ENCODE measurements around the gene SMTNL2.
"Not testable (repeated sequence)": the region's sequence is repeated elsewhere in the genome, so short reads cannot be mapped to it uniquely, and the experiment has no call there.

The SMTNL2 gene

GRCh38 chr17:4560837-4561256 lies 23.5 kb upstream of the SMTNL2 start:
- DNase-seq, result no peak

GRCh38 chr17:4562015-4562969 lies 22.0 kb upstream of the SMTNL2 start:
- DNase-seq, result no peak

- peak; percentile 88 for DNase-seq
Measured at GRCh38 chr17:4565209-4566141, 18.9 kb upstream of the SMTNL2 start.

DNA sequence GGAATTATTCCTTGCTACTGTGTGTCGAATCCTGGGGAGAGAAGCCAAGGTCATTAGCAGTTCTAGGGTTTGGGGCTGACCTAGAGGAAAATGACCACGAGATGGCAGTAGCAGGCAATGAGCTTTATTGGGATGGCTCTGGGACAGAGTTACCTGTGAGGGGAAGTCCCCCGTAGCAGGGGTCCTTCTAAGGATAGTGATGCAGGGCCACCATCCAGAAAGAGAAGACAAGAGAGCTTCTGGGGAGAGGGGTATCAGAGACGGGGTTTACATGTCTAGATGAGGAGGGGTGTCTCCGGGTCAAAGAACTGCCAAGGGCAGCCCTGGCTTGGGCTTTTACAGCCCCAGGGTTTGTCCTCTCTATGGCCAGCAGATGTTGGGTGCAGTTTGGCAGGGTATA lies 17.5 kb upstream of the SMTNL2 start:
- peak; percentile 91 for DNase-seq

- no peak for DNase-seq
Measured at GRCh38 chr17:4569591-4569990, 14.7 kb upstream of the SMTNL2 start.

DNA sequence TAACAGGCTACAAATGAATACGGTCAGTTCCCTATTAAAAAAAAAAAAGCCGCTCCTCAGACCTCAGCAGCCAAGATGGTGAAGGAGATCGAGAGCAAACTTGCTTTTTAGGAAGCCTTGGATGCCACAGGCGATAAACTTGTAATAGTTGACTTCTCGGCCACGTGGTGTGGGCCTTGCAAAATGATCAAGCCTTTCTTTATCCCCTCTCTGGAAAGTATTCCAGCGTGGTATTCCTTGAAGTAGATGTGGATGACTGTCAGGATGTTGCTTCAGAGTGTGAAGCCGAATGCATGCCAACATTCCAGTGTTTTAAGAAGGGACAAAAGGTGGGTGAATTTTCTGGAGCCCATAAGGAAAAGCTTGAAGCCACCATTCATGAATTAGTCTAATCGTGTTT lies 12.2 kb upstream of the SMTNL2 start:
- no peak for DNase-seq

DNA sequence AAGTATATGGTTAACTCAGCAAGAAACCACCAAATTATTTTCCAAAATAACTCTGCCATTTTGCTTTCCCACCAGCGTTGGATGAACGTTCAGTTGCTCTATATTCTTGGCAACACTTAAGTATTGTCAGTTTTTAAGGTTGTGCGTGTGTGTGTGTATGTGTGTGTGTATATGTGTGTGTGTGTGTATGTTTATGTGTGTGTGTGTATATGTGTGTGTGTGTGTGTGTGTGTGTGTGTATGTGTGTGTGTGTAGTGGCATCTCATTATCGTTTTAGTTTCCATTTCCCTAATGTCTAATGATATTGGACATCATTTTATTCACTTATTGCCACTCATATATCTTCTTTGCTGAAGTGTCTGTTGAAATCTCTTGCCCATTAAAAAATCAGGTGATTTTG lies 11.2 kb upstream of the SMTNL2 start:
- no peak for DNase-seq

DNA sequence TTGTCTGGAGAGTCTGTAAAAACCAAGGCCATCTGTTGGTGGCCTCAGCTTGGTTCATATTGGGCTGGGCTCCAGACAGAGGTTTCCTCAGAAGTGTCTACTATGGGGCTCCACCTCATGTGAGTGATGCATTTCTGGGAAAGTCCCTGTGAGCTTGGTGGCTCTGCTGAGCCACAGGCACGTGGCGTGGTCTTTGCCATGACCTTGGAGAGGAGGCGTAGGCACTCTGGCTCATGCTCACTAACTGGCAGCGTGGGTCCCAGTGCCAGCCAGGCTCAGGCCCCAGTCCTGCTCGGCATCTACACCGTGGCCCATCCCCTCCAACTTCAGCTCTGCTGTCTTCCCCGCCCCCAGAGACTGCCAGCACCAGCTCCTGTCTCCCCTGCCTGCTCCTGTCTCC lies 10.7 kb upstream of the SMTNL2 start:
- no peak for DNase-seq

- no peak for DNase-seq
Measured at GRCh38 chr17:4574448-4575045, 9.8 kb upstream of the SMTNL2 start.

- no peak for DNase-seq
Measured at GRCh38 chr17:4576161-4576558, 8.2 kb upstream of the SMTNL2 start.

GRCh38 chr17:4576729-4577322 lies 7.5 kb upstream of the SMTNL2 start:
- DNase-seq, result peak; percentile 90

GRCh38 chr17:4577386-4577993 lies 6.8 kb upstream of the SMTNL2 start:
- no peak for DNase-seq

GRCh38 chr17:4578349-4578748 lies 6.0 kb upstream of the SMTNL2 start:
- DNase-seq, result not testable (repeated sequence)

GRCh38 chr17:4579678-4580077 lies 4.7 kb upstream of the SMTNL2 start:
- no peak for DNase-seq

DNA sequence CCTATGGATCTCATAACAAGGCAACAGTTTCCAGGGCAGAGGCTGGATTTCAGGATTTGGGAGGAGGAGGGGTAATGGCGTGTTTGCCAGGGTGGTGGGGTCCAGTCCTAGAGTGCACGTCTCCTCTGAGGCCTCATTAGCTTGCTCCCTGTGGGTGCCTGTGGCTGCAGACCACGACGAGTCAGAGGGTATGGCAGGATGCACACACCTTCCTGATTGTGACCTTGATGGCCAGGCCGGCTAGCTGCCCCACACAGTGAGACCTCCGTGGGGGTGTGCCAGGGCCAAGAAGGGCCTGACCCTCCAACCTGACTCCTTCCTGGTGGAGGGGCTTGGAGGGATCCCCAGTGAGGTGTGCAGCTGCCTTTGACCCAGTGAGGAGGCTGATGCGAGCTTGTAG lies 4.0 kb upstream of the SMTNL2 start:
- no peak for DNase-seq

- DNase-seq, result no peak
Measured at GRCh38 chr17:4582101-4582501, 2.2 kb upstream of the SMTNL2 start.

GRCh38 chr17:4582691-4583090 lies 1.6 kb upstream of the SMTNL2 start:
- no peak for DNase-seq

DNA sequence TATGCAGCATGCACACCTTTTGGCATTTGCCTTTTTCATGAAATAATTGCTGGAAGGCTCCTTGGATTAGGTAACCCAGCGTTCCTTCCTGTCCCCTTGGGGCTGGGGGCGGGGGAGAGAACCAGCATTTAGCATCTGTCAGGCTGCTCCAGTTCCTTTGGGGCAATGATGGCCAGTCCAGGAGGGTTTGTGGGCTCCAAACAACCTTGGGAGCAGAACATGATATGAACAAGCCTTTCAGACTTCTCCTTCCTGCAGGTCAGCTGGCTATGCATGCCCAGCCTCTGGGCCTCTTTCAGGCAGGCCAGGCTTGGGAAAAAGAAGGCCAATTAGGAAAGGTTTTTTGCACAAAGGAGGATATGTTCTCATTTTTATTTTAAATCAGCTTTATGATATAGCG lies 1.1 kb upstream of the SMTNL2 start:
- DNase-seq, result no peak

- peak; percentile 88 for DNase-seq
Measured at GRCh38 chr17:4583782-4584100, 588 bp upstream of the SMTNL2 start.

DNA sequence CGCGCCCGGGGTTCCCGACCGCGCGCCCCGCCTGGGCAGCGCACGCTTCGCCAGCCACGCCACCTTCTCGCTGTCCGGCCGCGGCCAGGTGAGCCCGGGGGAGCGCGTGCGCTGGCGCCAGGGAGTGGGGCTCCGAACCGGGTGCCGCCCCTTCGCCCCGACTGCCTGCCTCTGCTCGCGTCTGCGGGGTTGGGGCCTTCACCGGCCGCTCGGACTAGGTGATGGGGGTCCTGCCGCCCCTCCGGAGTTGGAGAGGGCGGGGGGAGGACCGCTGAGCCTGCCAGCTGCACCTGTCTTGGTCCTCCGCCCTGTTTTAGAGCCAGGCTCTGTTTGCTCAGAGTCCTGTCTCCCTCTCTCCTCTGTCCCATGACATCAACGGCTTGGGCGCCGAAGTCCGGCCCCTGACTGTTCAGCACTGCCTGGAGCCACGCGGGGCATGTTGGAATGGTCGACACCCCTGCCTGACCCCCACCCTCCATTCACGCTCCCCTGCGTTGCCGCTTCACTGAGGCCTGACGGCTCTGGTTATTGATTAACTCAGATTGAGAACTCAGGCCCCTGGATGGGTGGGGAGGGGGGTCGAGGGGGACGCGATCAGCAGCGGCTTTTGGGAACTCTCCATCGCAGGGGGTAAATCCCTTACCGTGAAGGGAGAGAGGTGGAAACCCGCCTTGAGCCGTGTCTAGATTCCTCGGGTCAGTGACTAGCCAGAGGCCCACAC lies 748 bp downstream of the SMTNL2 start:
- DNase-seq, result peak; percentile 60

- DNase-seq, result no peak
Measured at GRCh38 chr17:4585638-4585994, 1.3 kb downstream of the SMTNL2 start.

DNA sequence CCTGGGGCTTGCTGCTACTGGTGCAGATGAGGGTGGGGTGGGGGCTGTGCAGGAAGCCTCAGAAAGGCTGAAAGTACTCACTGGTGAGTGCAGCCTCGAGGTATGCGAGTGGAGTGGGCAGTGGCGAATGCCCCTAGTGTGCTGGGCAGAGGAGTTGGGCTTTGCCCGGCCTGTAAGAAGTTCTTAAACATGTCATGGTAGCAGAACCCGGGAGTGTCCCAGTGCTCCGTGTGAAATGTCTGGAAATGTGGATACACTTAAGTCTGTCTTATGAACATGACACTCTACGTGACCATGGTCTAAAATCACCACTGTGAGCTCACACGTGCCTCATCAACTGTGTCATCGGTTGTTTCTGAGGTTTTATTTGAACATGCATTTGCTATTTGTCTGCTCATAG lies 1.7 kb downstream of the SMTNL2 start:
- no peak for DNase-seq

All from eye (tissue), 1 donor.